HG02623 (cell line): ENCODE results near the gene ENOSF1.
"Not testable (repeated sequence)": the region's sequence is repeated elsewhere in the genome, so short reads cannot be mapped to it uniquely, and the experiment has no call there.

Source experiments
- ATAC-seq: cut with Tn5 transposase; IDR thresholded peaks from one replicate; pipeline ENCODE4 v1.9.1; 2021; ENCODE audit warnings: moderate library complexity; ENCODE audit not compliant: unreplicated experiment

ENOSF1 gene

GRCh38 chr18:712401-713134 is at the start of gene ENOSF1:
ENOSF1 (minus strand) TSS chr18:712630; CDS start chr18:712587, 43 bp downstream.
- peak; percentile 86 for ATAC-seq

- ATAC-seq: not testable (repeated sequence)
Measured at GRCh38 chr18:759864-760263, 47.4 kb upstream of the ENOSF1 start.

GRCh38 chr18:755506-755905 is 43.1 kb upstream of the ENOSF1 start:
- no peak for ATAC-seq

- ATAC-seq: no peak
Measured at GRCh38 chr18:754656-755055, 42.2 kb upstream of the ENOSF1 start.

- ATAC-seq: no peak
Measured at GRCh38 chr18:750456-750855, 38.0 kb upstream of the ENOSF1 start.

GRCh38 chr18:744832-745597 is 32.6 kb upstream of the ENOSF1 start:
- no peak for ATAC-seq

GRCh38 chr18:741931-742512 is 29.6 kb upstream of the ENOSF1 start:
- peak; percentile 67 for ATAC-seq

- no peak for ATAC-seq
Measured at GRCh38 chr18:732371-732770, 19.9 kb upstream of the ENOSF1 start.

GRCh38 chr18:731185-731584 is 18.8 kb upstream of the ENOSF1 start:
- no peak for ATAC-seq

GRCh38 chr18:730692-731091 is 18.3 kb upstream of the ENOSF1 start:
- ATAC-seq: no peak

GRCh38 chr18:730120-730519 is 17.7 kb upstream of the ENOSF1 start:
- ATAC-seq: not testable (repeated sequence)

- ATAC-seq: no peak
Measured at GRCh38 chr18:725646-726045, 13.2 kb upstream of the ENOSF1 start.

GRCh38 chr18:723541-724080 is 11.2 kb upstream of the ENOSF1 start:
- ATAC-seq: no peak

- no peak for ATAC-seq
Measured at GRCh38 chr18:717003-717402, 4.6 kb upstream of the ENOSF1 start.

- no peak for ATAC-seq
Measured at GRCh38 chr18:715626-716025, 3.2 kb upstream of the ENOSF1 start.

GRCh38 chr18:713135-713490 is 683 bp upstream of the ENOSF1 start:
- no peak for ATAC-seq

GRCh38 chr18:711657-712400 is 601 bp downstream of the ENOSF1 start:
- ATAC-seq: peak; percentile 57

GRCh38 chr18:711310-711656 is 1.1 kb downstream of the ENOSF1 start:
- ATAC-seq: no peak

- no peak for ATAC-seq
Measured at GRCh38 chr18:710418-711300, 1.8 kb downstream of the ENOSF1 start.

GRCh38 chr18:709771-710170 is 2.7 kb downstream of the ENOSF1 start:
- no peak for ATAC-seq
